ENCODE results near the gene ZNF408.

The ZNF408 gene

DNA sequence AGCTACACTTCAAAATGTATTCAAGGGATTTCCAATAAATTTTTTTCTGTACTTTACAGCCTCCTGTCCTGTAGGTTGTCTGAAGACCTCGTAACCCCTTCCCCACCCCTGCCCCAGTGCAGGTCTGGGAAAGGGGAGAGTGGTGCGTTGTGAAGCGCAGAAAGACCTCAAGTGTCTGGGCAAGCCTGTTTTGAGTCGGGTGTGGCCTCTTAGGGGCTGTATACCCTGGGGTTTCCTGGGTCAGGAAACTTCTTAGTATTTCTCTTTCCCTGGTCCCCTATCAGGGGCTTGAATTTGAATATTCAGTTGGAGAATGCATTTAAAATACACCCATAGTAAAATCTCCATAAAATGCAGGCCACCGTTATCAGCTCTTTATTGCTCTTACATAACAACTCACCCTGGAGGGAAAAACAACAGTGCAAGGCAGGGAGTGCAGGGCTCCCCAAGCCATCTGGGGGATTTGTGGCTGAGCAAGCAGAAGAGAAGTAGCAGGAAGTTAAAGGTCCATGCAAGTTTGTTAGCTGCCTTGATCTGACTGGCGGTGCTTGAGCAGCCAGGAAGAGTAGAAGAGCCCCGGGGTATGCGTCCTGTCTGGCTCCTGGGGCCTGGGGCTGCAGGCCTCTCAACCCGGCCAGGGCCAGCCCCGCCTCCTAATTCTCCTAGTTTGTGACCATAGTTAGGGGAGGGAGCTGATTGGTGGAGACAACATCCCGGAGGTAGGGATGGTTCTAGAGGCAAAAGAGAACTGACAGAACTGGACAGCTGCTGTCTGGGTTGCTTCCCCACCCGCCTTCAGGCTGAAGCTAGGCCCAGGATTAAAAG lies 26.2 kb upstream of the ZNF408 start:
- no peak for DNase-seq (ENCODE audit: low spot score)
- no peak for TF ChIP-seq CTCF (IDR thresholded peaks at IDR 0.05; ENCODE audit: extremely low read depth, insufficient read depth, missing control alignments)
- in situ Hi-C loops (cut with MboI; ENCODE audit: low pct_unique_long_range_greater_than_20kb, low sequenced_read_pairs, unreplicated experiment): no loop called here

DNA sequence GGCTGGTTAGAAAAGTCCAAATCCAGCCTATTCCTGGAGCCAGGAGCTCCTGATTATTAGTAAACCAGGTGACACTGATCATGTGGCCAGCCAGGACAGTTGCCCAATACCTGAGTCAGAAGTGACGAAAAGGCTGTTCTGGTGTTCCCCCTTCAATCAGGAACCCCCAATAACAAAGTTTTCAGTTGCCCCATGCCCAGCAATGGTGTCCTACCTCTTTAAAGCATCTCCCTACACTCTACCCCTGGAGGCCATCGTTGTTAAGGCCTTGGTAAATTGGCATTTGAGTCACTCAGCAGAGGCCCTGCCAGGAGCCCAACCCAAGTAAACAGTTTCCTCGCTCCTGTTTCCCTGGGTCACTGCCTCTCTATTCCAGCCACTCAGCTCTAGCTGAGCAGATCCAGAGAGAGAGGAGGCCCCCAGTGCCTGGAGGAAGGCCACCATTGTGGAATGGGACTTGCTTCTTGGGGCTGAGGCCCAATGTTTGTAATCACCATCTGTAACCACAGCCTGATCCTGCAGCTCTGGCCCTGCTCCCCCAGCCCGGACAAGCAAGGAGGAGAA lies 25.5 kb upstream of the ZNF408 start:
- in situ Hi-C loops (cut with MboI; ENCODE audit: low pct_unique_long_range_greater_than_20kb, low sequenced_read_pairs, unreplicated experiment): no loop called here
- no peak for DNase-seq (ENCODE audit: low spot score)
- TF ChIP-seq CTCF (IDR thresholded peaks at IDR 0.05; ENCODE audit: extremely low read depth, insufficient read depth, missing control alignments): no peak

GRCh38 chr11:46675949-46676348 lies 24.9 kb upstream of the ZNF408 start:
- DNase-seq (ENCODE audit: low spot score): no peak
- TF ChIP-seq CTCF (IDR thresholded peaks at IDR 0.05; ENCODE audit: extremely low read depth, insufficient read depth, missing control alignments): no peak
- in situ Hi-C loops (cut with MboI; ENCODE audit: low pct_unique_long_range_greater_than_20kb, low sequenced_read_pairs, unreplicated experiment): no loop called here

- DNase-seq (ENCODE audit: low spot score): no peak
- no peak for TF ChIP-seq CTCF (IDR thresholded peaks at IDR 0.05; ENCODE audit: extremely low read depth, insufficient read depth, missing control alignments)
- in situ Hi-C loops (cut with MboI; ENCODE audit: low pct_unique_long_range_greater_than_20kb, low sequenced_read_pairs, unreplicated experiment): no loop called here
These were observed 24.2 kb upstream of the ZNF408 start for GRCh38 chr11:46676436-46677158.

GRCh38 chr11:46677169-46677568 lies 23.7 kb upstream of the ZNF408 start:
- no peak for TF ChIP-seq CTCF (IDR thresholded peaks at IDR 0.05; ENCODE audit: extremely low read depth, insufficient read depth, missing control alignments)
- in situ Hi-C loops (cut with MboI; ENCODE audit: low pct_unique_long_range_greater_than_20kb, low sequenced_read_pairs, unreplicated experiment): no loop called here

DNA sequence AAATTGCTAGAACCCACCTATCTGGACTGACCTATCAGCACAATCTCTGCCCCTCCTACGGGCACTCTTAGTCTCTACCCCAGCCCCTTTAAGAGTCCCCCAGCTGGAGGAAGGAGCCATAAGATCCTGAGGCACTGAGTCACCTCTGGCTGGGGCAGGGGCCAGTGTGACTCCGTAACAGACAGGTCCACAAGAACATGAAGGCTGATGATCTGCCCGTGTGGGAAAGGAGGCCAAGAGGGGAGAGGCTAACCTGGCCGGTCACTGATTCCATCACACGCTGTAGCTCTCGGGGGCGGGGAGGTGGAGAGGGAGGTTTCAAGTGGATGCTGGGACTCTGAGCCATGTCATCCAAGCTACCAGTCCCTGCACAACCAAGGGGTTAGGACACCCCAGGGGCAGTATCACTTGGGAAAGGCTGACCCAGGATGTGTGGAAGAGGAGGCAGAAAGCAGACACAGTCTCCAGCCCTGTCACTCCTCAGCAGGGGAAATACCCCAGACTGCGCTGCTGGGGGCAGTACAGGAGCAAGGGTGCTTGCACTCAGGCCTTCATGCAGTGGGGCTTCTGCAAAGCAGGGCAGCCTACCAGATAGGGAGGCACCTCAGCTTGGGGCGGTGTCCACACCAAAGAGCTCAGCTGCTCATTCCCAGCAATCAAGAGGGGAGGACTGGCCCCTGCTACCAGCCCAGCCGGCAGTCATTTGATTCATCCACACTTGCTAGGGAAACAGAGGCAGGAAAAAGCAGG lies 22.7 kb upstream of the ZNF408 start:
- TF ChIP-seq CTCF (IDR thresholded peaks at IDR 0.05; ENCODE audit: extremely low read depth, insufficient read depth, missing control alignments): no peak
- in situ Hi-C loops (cut with MboI; ENCODE audit: low pct_unique_long_range_greater_than_20kb, low sequenced_read_pairs, unreplicated experiment): no loop called here
- no peak for DNase-seq (ENCODE audit: low spot score)

More at GRCh38 chr11:46677169-46677568, 23.7 kb upstream of the ZNF408 start:
- no peak for DNase-seq (ENCODE audit: low spot score)
